Coronary artery (tissue), 2 donors: ENCODE measurements around the gene RNF38.

Experiments
- DNase-seq: peaks from one replicate; pipeline ENCODE4 v3.0.0-alpha.2; 2017; ENCODE audit warnings: low spot score
- H3K27ac ChIP-seq, 2 donors: fragments of 200-600 bp; sonication (generic); one replicate each; pipeline ENCODE4 v1.5.1; 2016 to 2019
- H3K4me3 ChIP-seq: fragments of 200-600 bp; sonication (generic); 2 replicates; pipeline ENCODE4 v1.5.1; 2016; ENCODE audit warnings: mild to moderate bottlenecking, moderate library complexity
- TF ChIP-seq, protein P1 (sequence below): fragments of 200-600 bp; sonication (generic); IDR thresholded peaks from one replicate; pipeline ENCODE4 v1.5.1; 2019; ENCODE audit warnings: antibody characterized with exemption

The RNF38 gene

DNA sequence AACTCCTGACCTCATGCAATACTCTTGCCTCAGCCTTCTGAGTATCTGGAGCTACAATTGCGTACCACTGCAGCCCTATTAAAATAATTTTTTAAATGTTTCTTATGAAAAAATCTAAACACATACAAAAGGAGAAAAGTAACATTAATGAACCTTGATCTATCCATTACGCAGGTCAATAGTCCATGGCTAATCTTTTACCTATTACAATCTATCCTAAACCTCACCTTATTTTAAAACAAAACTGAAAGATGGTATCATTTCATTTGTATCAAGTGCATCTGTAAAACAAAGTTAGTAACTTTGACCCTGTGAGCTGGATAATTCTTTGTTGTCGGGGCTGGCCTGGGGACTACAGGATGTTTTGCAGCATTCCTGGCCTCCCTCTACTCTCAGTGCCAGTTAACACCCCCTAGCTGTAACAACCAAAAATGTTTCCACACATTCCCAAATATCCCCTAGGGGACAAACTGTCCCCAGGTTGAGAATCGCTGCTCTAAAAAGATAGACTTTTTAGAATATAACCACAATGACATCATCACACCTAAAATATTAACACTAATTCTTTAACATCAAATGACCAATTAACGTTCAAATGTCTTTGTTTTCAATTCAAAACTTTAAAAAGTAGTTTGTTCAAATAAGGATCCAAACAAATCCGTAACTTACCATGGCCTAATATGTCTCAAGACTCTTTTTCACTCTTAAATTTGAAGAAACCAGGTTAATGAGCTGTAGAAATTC, 54.8 kb downstream of the RNF38 start:
- TF ChIP-seq, protein P1, sequence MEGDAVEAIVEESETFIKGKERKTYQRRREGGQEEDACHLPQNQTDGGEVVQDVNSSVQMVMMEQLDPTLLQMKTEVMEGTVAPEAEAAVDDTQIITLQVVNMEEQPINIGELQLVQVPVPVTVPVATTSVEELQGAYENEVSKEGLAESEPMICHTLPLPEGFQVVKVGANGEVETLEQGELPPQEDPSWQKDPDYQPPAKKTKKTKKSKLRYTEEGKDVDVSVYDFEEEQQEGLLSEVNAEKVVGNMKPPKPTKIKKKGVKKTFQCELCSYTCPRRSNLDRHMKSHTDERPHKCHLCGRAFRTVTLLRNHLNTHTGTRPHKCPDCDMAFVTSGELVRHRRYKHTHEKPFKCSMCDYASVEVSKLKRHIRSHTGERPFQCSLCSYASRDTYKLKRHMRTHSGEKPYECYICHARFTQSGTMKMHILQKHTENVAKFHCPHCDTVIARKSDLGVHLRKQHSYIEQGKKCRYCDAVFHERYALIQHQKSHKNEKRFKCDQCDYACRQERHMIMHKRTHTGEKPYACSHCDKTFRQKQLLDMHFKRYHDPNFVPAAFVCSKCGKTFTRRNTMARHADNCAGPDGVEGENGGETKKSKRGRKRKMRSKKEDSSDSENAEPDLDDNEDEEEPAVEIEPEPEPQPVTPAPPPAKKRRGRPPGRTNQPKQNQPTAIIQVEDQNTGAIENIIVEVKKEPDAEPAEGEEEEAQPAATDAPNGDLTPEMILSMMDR, result no peak
- Histone ChIP-seq H3K27ac (no peak overlapping the region), H3K4me3 (no peak overlapping the region)
- no peak for DNase-seq

DNA sequence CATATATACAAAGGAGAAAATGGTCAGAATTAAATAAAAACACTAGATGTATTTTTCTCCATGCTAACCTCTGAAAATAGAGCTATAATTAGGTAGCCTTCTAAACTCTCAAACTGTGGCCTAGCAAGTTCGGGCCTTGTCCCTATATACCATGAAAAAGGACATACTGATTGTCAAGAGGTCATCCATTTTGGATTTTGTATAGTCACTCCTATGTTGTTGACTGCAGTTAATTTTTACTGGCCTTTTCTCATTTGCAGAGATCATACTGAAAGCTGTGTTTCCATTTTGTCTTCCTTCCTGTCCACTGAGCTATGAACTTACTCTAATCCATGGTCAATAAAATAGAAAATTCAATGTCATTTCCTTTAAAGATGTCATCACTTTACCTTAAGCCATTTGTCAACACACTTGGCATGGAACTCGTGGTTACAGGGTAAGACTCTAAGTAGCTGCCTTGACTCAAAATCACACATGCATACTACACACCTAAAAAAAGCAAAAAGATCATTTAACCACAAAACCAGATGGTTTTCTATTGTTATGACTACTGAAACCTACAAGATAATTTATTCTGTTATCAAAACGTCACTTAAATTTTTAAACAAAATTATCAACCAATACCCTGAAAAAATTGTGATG, 58.0 kb downstream of the RNF38 start:
- TF ChIP-seq, protein P1, result no peak
- Histone ChIP-seq H3K4me3 (no peak overlapping the region), H3K27ac (no peak overlapping the region)
- no peak for DNase-seq

DNA sequence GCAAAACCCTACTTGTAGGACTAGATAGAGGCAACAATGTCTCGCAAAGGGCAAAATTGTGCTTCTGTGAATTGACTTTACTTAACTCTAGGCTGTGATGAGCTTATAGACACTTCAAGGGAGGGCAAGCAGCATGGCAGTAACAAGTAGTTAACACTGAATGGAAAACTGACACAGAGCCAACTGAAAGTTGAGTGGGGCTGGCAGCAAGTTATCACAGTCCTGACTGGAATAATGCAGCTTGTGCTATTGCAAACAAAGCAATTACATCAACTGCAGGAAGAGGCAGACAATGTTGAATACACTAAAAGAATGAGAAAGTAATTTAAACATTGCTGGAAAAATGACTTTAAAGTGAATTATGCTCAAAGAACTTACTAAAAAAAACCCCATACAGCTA, 62.2 kb downstream of the RNF38 start:
- TF ChIP-seq, protein P1, result no peak
- no peak for DNase-seq
- Histone ChIP-seq H3K27ac (no peak overlapping the region), H3K4me3 (no peak overlapping the region)

DNA sequence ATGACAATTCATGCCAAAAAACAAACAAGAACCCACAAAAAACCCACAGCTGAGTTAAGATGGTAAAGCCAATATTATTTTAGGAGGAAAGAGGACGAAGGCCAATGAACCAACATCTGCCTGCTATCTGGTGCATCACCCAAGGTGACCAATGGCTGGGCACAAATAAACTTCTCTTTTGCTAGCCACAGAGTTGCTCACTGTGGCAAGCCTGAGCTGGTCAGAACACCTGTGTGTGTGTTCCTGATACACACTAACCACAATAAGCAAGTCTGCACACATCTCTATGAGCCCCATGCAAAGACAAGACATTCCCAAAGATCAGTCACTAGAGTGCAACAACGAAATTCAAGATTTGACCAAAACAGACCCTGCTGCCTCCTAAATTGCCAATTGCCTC, 63.1 kb downstream of the RNF38 start:
- no peak overlapping the region for H3K4me3 ChIP-seq
- H3K27ac ChIP-seq, result no peak overlapping the region
- TF ChIP-seq, protein P1, result no peak
- no peak for DNase-seq

DNA sequence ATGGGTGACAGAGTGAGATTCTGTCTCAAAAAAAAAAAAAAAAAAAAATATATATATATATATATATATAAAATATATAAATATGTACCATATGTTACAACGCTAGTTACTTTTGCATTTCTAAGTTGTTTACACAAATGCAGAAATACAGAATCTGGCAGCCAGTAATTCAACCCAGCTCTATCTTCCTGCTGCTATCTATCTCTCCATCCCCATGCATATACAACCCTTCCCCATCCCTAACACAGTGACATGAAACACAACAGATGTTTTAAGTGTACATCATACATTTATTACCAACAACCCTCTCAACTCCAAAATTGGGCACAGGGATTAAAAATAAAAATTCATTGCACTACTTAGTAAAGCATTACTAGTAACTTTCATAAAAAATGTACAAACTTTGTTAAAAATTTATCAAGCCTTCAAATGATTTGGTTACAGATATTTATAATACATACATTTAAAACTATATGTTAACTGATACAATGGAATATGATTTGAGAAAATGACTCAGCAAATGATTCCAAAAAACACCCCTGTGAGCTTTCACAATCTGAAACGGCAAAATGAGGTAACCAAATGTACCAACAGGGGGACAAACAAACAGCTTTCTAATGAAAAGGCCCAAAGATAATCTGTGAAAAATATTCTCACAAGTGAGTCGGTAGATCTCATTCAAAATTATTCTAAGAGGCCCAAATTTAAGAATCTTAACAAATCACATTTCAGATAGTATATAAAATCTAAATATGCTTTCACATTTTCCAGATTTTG, 63.8 kb downstream of the RNF38 start:
- Histone ChIP-seq H3K27ac (no peak overlapping the region), H3K4me3 (no peak overlapping the region)
- DNase-seq, result no peak
- TF ChIP-seq, protein P1, result no peak

DNA sequence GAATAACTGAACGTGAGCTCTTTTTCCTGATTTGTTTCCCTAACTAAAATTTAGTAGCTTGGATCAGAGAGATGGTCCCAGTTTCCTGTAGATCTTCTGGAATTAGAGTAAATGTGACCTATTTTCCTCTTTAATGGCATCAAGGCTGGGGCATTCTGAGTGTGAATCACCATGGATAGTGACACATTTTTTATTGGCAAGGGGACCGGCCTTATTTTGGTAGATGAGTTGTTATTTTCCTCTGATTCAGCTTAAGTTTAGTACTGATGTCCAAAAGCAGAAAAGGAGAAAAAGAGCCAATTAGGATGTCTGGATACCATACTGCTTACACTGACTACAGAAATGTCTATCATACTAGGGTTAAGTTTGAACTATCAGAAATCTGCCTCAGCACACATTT, 68.1 kb downstream of the RNF38 start:
- TF ChIP-seq, protein P1, result no peak
- no peak for DNase-seq
- Histone ChIP-seq H3K4me3 (no peak overlapping the region), H3K27ac (no peak overlapping the region)
